HepG2 (cell line): ENCODE results near the gene GTF2A1L. TPM values are rescaled to one million over a fixed set of nuclear protein-coding genes. Genes with fewer than 3 reads are reported as not detected.

Experiments used
- ATAC-seq: fragments of 200-7000 bp; cut with Tn5 transposase; 3 replicates; pipeline ENCODE4 v1.9.1; 2020; ENCODE audit warnings: mild to moderate bottlenecking, moderate library complexity
- BruUV-seq: library from RNA; stranded (reverse); fragments of 400-500 nt; replicated peaks from 2 replicates; lab custom pipeline; 2021; lab: Mats Ljungman, UMichigan
- CTCF ChIA-PET: fragments of 300-600 bp; formaldehyde crosslinking; extraction: SDS; loops from one replicate; lab custom pipeline; 2021; ENCODE audit warnings: low total read pairs, inconsistent platforms, low intra/inter-chr PET ratio; lab: Yijun Ruan, JAX
- POLR2A ChIA-PET: fragments of 350-600 bp; sonication (Branson Sonifier 250); formaldehyde crosslinking; loops from one replicate; lab custom pipeline; 2020; ENCODE audit warnings: antibody characterized with exemption, inconsistent platforms; lab: Yijun Ruan, JAX
- DNase-seq: peaks from one replicate; pipeline ENCODE4 v3.0.0-alpha.2; 2015; ENCODE audit warnings: low spot score
- FAIRE-seq: peaks from 3 replicates; lab custom pipeline; 2011; peaks lifted over from hg19 to GRCh38; lab: Jason Lieb, UNC
- H2AFZ ChIP-seq: one replicate; pipeline ENCODE4 v1.6.1; 2011; ENCODE audit warnings: low read length, inconsistent platforms
- H3K27ac ChIP-seq: fragments of 300-600 bp; 3 replicates; pipeline ENCODE4 v1.8.0; 2011; ENCODE audit warnings: mixed run types, mild to moderate bottlenecking, mixed read lengths, low read length, inconsistent platforms; ENCODE audit not compliant: insufficient read depth; ENCODE audit errors: extremely low read length
- H3K27me3 ChIP-seq, 2 experiments: fragments of 200-600 bp in 1 of 2; 2 replicates in 1 of 2; 3 replicates in 1 of 2; pipeline versions ENCODE4 v1.6.0 to v1.8.0; 2011; ENCODE audit warnings: low read length in 2 of 2, mild to moderate bottlenecking in 2 of 2, moderate library complexity in 2 of 2, inconsistent platforms in 1 of 2; ENCODE audit not compliant: insufficient read depth in 2 of 2, control insufficient read depth in 1 of 2
- H3K36me3 ChIP-seq, 2 experiments: fragments of 200-600 bp in 1 of 2; replicated peaks in 1 of 2; 2 replicates in 1 of 2; 3 replicates in 1 of 2; pipeline versions ENCODE4 v1.5.1 to v1.8.0; 2011; ENCODE audit warnings: low read length in 2 of 2, inconsistent platforms in 1 of 2; ENCODE audit not compliant: insufficient read depth in 2 of 2, control insufficient read depth in 1 of 2
- H3K4me1 ChIP-seq: 2 replicates; pipeline ENCODE4 v1.5.1; 2012; ENCODE audit warnings: low read length, inconsistent platforms; ENCODE audit not compliant: insufficient read depth
- H3K4me2 ChIP-seq: 2 replicates; pipeline ENCODE4 v1.6.0; 2011; ENCODE audit warnings: low read depth, low read length, inconsistent platforms
- H3K4me3 ChIP-seq, 3 experiments: fragments of 200-600 bp in 1 of 3; sonication (generic), shearing (Covaris generic) in 1 of 3; replicated peaks in 1 of 3; 2 replicates each; pipeline ENCODE4 v1.5.1; 2011 to 2016; ENCODE audit warnings: low read length in 3 of 3, inconsistent platforms in 2 of 3, low read depth in 2 of 3, mild to moderate bottlenecking in 2 of 3, control low read depth in 1 of 3, mixed read lengths in 1 of 3; ENCODE audit not compliant: insufficient read depth in 1 of 3
- H3K79me2 ChIP-seq: one replicate; pipeline ENCODE4 v1.6.1; 2011; ENCODE audit warnings: low read length, inconsistent platforms; ENCODE audit not compliant: insufficient read depth
- H3K9ac ChIP-seq: 2 replicates; pipeline ENCODE4 v1.6.0; 2011; ENCODE audit warnings: mild to moderate bottlenecking, low read depth, low read length, inconsistent platforms; ENCODE audit not compliant: insufficient read depth
- H3K9me3 ChIP-seq: 2 replicates; pipeline ENCODE4 v1.5.1; 2012; ENCODE audit warnings: mild to moderate bottlenecking, low read length
- H4K20me1 ChIP-seq: 2 replicates; pipeline ENCODE4 v1.6.0; 2011; ENCODE audit warnings: inconsistent platforms, mild to moderate bottlenecking, low read length, moderate library complexity; ENCODE audit not compliant: insufficient read depth
- AKNA ChIP-seq: sonication (generic); formaldehyde crosslinking; IDR thresholded peaks from 2 replicates; pipeline ENCODE4 v1.4.0; 2020; ENCODE audit warnings: missing genetic modification reagents, borderline replicate concordance
- ATRX ChIP-seq: sonication (generic); formaldehyde crosslinking; IDR thresholded peaks from 2 replicates; pipeline ENCODE4 v1.4.0; 2020; ENCODE audit warnings: missing genetic modification reagents, borderline replicate concordance
- FOXJ3 ChIP-seq: sonication (generic); formaldehyde crosslinking; IDR thresholded peaks from 2 replicates; pipeline ENCODE4 v1.4.0; 2020; ENCODE audit warnings: missing genetic modification reagents, mild to moderate bottlenecking, borderline replicate concordance
- KLF12 ChIP-seq: sonication (generic); formaldehyde crosslinking; IDR thresholded peaks from 2 replicates; pipeline ENCODE4 v1.4.0; 2020; ENCODE audit warnings: missing genetic modification reagents, borderline replicate concordance
- NR2F2 ChIP-seq: IDR thresholded peaks from 2 replicates; pipeline ENCODE4 v1.6.1; 2012; ENCODE audit warnings: low read depth, inconsistent platforms, borderline replicate concordance
- PAX8 ChIP-seq: sonication (generic); formaldehyde crosslinking; IDR thresholded peaks from 2 replicates; pipeline ENCODE4 v1.8.0; 2022; ENCODE audit warnings: mild to moderate bottlenecking, missing genetic modification reagents, borderline replicate concordance
- RCOR2 ChIP-seq: IDR thresholded peaks from 2 replicates; pipeline ENCODE4 v1.6.1; 2016; ENCODE audit warnings: missing biosample characterization, missing genetic modification reagents
- SOX13 ChIP-seq, 3 experiments: fragments of 450-650 bp in 1 of 3; sonication (generic) in 1 of 3; formaldehyde crosslinking in 1 of 3; IDR thresholded peaks in 2 of 3; conservative IDR thresholded peaks in 1 of 3; 2 replicates each; pipeline versions ENCODE4 v1.5.0 to v1.6.1; 2016 to 2020; ENCODE audit warnings: antibody characterized with exemption in 1 of 3, mild to moderate bottlenecking in 1 of 3, missing compliant biosample characterization in 1 of 3, missing genetic modification reagents in 1 of 3, moderate library complexity in 1 of 3
- ZBTB39 ChIP-seq: sonication (generic); formaldehyde crosslinking; IDR thresholded peaks from 2 replicates; pipeline ENCODE4 v1.5.0; 2020; ENCODE audit warnings: missing genetic modification reagents
- ZNF121 ChIP-seq: sonication (generic); formaldehyde crosslinking; IDR thresholded peaks from 2 replicates; pipeline ENCODE4 v1.5.0; 2020; ENCODE audit warnings: mild to moderate bottlenecking, missing genetic modification reagents
- ZNF20 ChIP-seq: sonication (generic); formaldehyde crosslinking; IDR thresholded peaks from 2 replicates; pipeline ENCODE4 v1.4.0; 2020; ENCODE audit warnings: mild to moderate bottlenecking, moderate library complexity, missing genetic modification reagents
- ZNF317 ChIP-seq: sonication (generic); formaldehyde crosslinking; IDR thresholded peaks from 2 replicates; pipeline ENCODE4 v1.5.0; 2020; ENCODE audit warnings: mild to moderate bottlenecking, missing genetic modification reagents
- ZNF503 ChIP-seq: sonication (generic); formaldehyde crosslinking; IDR thresholded peaks from 2 replicates; pipeline ENCODE4 v1.4.0; 2020; ENCODE audit warnings: missing genetic modification reagents
- ZNF777 ChIP-seq: sonication (generic); formaldehyde crosslinking; IDR thresholded peaks from 2 replicates; pipeline ENCODE4 v1.4.0; 2020; ENCODE audit warnings: missing genetic modification reagents
- ZNF878 ChIP-seq: sonication (generic); formaldehyde crosslinking; IDR thresholded peaks from 2 replicates; pipeline ENCODE4 v1.8.1; 2023; ENCODE audit warnings: mild to moderate bottlenecking, missing genetic modification reagents, moderate library complexity
- WGBS: methylation state at CpG from one replicate; pipeline ENCODE4 v1.1.6; 2017; ENCODE audit warnings: low lambda C conversion rate; 5-methylcytosine and 5-hydroxymethylcytosine counted together
- in situ Hi-C: cut with HindIII; loops from 2 replicates; pipeline ENCODE4 v1.10.0; 2017; ENCODE audit warnings: low pct_unique_long_range_greater_than_20kb; ENCODE audit not compliant: extremely low pct_ligation_motif_present
- intact Hi-C: fragments of 100-400 bp; cut with micrococcal nuclease; formaldehyde crosslinking; loops from one replicate; pipeline ENCODE4 v1.10.0; 2022; ENCODE audit not compliant: unreplicated experiment
- polyA plus RNA-seq, 8 experiments: library from polyadenylated mRNA; depleted of rRNA in 3 of 8; stranded (reverse) in 7 of 8; unstranded in 1 of 8; fragments of >200 nt; fragmentation: Illumina TruSeq in 4 of 8; extraction: Trizol in 4 of 8; gene quantifications; 2 replicates each; pipeline versions ENCODE4 v1.2.1 to v1.2.3, GENCODE V29; 2011 to 2016; ENCODE audit warnings: low read depth in 4 of 8, missing spikeins in 1 of 8, mixed read lengths in 1 of 8; ENCODE audit not compliant: insufficient read depth in 1 of 8
- total RNA-seq, 5 experiments: library from RNA; depleted of rRNA; stranded (reverse); fragments of >200 nt; fragmentation: Illumina TruSeq; extraction: Trizol; gene quantifications; 2 replicates each; pipeline ENCODE4 v1.2.3, GENCODE V29; 2016; ENCODE audit warnings: low read depth in 1 of 5

GTF2A1L gene
- total and polyA plus RNA-seq, 2 of the 13 experiments (the other 11 are each of a cell fraction or from before 2014, with no cell fraction given), result not detected

- TF ChIP-seq PAX8 (CRISPR knock-in tag) (no peak), KLF12 (CRISPR knock-in tag) (no peak), ZNF121 (no peak), RCOR2 (no peak), ATRX (CRISPR knock-in tag) (no peak), ZNF317 (CRISPR knock-in tag) (no peak), AKNA (CRISPR knock-in tag) (no peak)
- TF ChIP-seq, all 625 proteins: peak for 0
These were observed 31.2 kb upstream of the GTF2A1L start (continued) for GRCh38 chr2:48586433-48586832.

GRCh38 chr2:48587560-48587959 lies 30.1 kb upstream of the GTF2A1L start:
- DNase-seq (no peak), ATAC-seq (no peak; the same call in 2 of the 3 replicates), FAIRE-seq (no peak)
- Histone ChIP-seq H3K4me3 (no peak overlapping the region), H3K4me1 (no peaks in the 10 kb centered on the region), H3K27me3 (no peaks in the 10 kb centered on the region), H3K79me2 (no peaks in the 10 kb centered on the region), H4K20me1 (no peaks in the 10 kb centered on the region), H3K27ac (no peak overlapping the region), H3K36me3 (no peaks in the 10 kb centered on the region), H3K4me2 (no peak overlapping the region), H2AFZ (no peak overlapping the region), H3K9me3 (no peaks in the 10 kb centered on the region), H3K9ac (no peak overlapping the region)
- in situ Hi-C loops, result no loop called here
- no TSS peak for BruUV-seq
- intact Hi-C loops, result loop anchor here (5.0 kb wide), 1 partner anchor 480 kb away; no protein-coding TSS in a partner anchor
- POLR2A ChIA-PET, result no interaction called here
- CTCF ChIA-PET, result no interaction called here
- 36% methylated on average over 5 of the region's 5 CpGs for WGBS
- no peak for TF ChIP-seq NR2F2
- no peak for TF ChIP-seq ZBTB39 (CRISPR knock-in tag)
- TF ChIP-seq ZNF20, result no peak
- TF ChIP-seq SOX13 (IDR thresholded peaks at IDR 0.05), result no peak
- TF ChIP-seq SOX13 (CRISPR knock-in tag; conservative IDR thresholded peaks at IDR 0.05 in 1 of 2, IDR thresholded peaks at IDR 0.05 in 1 of 2), result no peak
- no peak for TF ChIP-seq FOXJ3 (CRISPR knock-in tag)
- no peak for TF ChIP-seq ZNF503 (CRISPR knock-in tag)
- no peak for TF ChIP-seq ZNF777 (CRISPR knock-in tag)
- TF ChIP-seq ZNF878 (CRISPR knock-in tag), result no peak
